Suprapubic skin (tissue), 4 donors: Measurements from ENCODE around the gene CNNM2.

ENCODE experiments used
- POLR2A ChIP-seq, 2 donors: fragments of 450-650 bp; IDR thresholded peaks; one replicate each; pipeline ENCODE4 v1.6.1; 2017; ENCODE audit warnings: antibody characterized with exemption in 2 of 2, mild to moderate bottlenecking in 2 of 2, moderate library complexity in 2 of 2
- POLR2AphosphoS5 ChIP-seq, 3 donors: sonication (generic); formaldehyde crosslinking; IDR thresholded peaks; one replicate each; pipeline ENCODE4 v1.6.1; 2017; ENCODE audit warnings: antibody characterized with exemption in 3 of 3
- TF ChIP-seq, protein P1 (sequence below), 2 donors: fragments of 200-600 bp in 1 of 2; fragments of 450-650 bp in 1 of 2; sonication (generic) in 1 of 2; IDR thresholded peaks; one replicate each; pipeline ENCODE4 v1.5.1; 2016 to 2019; ENCODE audit warnings: antibody characterized with exemption in 2 of 2, mild to moderate bottlenecking in 1 of 2, moderate library complexity in 1 of 2

DNA sequence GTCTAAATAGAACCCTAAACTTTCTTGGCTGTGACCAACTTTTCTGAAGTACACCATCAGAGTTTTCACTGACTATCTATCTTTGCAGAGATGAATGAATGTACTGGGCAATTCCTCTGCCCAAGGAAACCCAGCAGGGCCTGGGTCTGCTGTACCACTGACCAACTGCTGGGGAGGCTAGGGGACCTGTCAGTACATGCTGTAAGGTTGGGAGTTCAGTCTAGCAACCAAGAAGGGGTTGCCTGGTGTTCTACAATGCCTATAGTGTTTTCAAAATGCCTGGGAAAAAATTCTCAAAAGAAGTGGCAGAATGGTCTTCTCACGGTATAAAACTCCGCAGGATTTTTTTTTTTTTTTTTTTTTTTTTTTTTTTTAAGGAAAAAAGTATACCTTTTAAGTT lies 168.7 kb downstream of the CNNM2 start:
- TF ChIP-seq POLR2AphosphoS5 (IDR thresholded peaks at IDR 0.05) = no peak
- TF ChIP-seq, protein P1, sequence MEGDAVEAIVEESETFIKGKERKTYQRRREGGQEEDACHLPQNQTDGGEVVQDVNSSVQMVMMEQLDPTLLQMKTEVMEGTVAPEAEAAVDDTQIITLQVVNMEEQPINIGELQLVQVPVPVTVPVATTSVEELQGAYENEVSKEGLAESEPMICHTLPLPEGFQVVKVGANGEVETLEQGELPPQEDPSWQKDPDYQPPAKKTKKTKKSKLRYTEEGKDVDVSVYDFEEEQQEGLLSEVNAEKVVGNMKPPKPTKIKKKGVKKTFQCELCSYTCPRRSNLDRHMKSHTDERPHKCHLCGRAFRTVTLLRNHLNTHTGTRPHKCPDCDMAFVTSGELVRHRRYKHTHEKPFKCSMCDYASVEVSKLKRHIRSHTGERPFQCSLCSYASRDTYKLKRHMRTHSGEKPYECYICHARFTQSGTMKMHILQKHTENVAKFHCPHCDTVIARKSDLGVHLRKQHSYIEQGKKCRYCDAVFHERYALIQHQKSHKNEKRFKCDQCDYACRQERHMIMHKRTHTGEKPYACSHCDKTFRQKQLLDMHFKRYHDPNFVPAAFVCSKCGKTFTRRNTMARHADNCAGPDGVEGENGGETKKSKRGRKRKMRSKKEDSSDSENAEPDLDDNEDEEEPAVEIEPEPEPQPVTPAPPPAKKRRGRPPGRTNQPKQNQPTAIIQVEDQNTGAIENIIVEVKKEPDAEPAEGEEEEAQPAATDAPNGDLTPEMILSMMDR (IDR thresholded peaks at IDR 0.05) = no peak
- TF ChIP-seq POLR2A (IDR thresholded peaks at IDR 0.05) = no peak
